LNCAP (cell line): ENCODE measurements around the gene RIPK4.

ENCODE experiments used
- CTCF ChIP-seq: fragments of 450-650 bp; IDR thresholded peaks from 2 replicates; pipeline ENCODE4 v1.5.1; 2017; ENCODE audit warnings: mild to moderate bottlenecking

The RIPK4 gene

GRCh38 chr21:41753006-41753898 is 13.6 kb downstream of the RIPK4 start:
- TF ChIP-seq CTCF = no peak

- no peak for TF ChIP-seq CTCF
Measured at GRCh38 chr21:41752231-41752681, 14.6 kb downstream of the RIPK4 start.

GRCh38 chr21:41751611-41752011 is 15.2 kb downstream of the RIPK4 start:
- TF ChIP-seq CTCF = no peak

GRCh38 chr21:41750532-41751151 is 16.2 kb downstream of the RIPK4 start:
- no peak for TF ChIP-seq CTCF

GRCh38 chr21:41750051-41750450 is 16.8 kb downstream of the RIPK4 start:
- TF ChIP-seq CTCF = no peak

GRCh38 chr21:41749286-41749685 is 17.6 kb downstream of the RIPK4 start:
- TF ChIP-seq CTCF = no peak

GRCh38 chr21:41747943-41748738 is 18.7 kb downstream of the RIPK4 start:
- TF ChIP-seq CTCF = no peak
